HepG2 (cell line): ENCODE results near the gene VAC14. TPM values are rescaled to one million over a fixed set of nuclear protein-coding genes. Genes with fewer than 3 reads are reported as not detected.

Source experiments
- ATAC-seq: fragments of 200-7000 bp; cut with Tn5 transposase; 3 replicates; pipeline ENCODE4 v1.9.1; 2020; ENCODE audit warnings: mild to moderate bottlenecking, moderate library complexity
- BruUV-seq: library from RNA; stranded (reverse); fragments of 400-500 nt; replicated peaks from 2 replicates; lab custom pipeline; 2021; lab: Mats Ljungman, UMichigan
- CTCF ChIA-PET: fragments of 300-600 bp; formaldehyde crosslinking; extraction: SDS; loops from one replicate; lab custom pipeline; 2021; ENCODE audit warnings: low total read pairs, inconsistent platforms, low intra/inter-chr PET ratio; lab: Yijun Ruan, JAX
- POLR2A ChIA-PET: fragments of 350-600 bp; sonication (Branson Sonifier 250); formaldehyde crosslinking; loops from one replicate; lab custom pipeline; 2020; ENCODE audit warnings: antibody characterized with exemption, inconsistent platforms; lab: Yijun Ruan, JAX
- DNase-seq: peaks from one replicate; pipeline ENCODE4 v3.0.0-alpha.2; 2015; ENCODE audit warnings: low spot score
- FAIRE-seq: peaks from 3 replicates; lab custom pipeline; 2011; peaks lifted over from hg19 to GRCh38; lab: Jason Lieb, UNC
- H2AFZ ChIP-seq: one replicate; pipeline ENCODE4 v1.6.1; 2011; ENCODE audit warnings: low read length, inconsistent platforms
- H3K27ac ChIP-seq: fragments of 300-600 bp; 3 replicates; pipeline ENCODE4 v1.8.0; 2011; ENCODE audit warnings: mixed run types, mild to moderate bottlenecking, mixed read lengths, low read length, inconsistent platforms; ENCODE audit not compliant: insufficient read depth; ENCODE audit errors: extremely low read length
- H3K27me3 ChIP-seq, 2 experiments: fragments of 200-600 bp in 1 of 2; 2 replicates in 1 of 2; 3 replicates in 1 of 2; pipeline versions ENCODE4 v1.6.0 to v1.8.0; 2011; ENCODE audit warnings: low read length in 2 of 2, mild to moderate bottlenecking in 2 of 2, moderate library complexity in 2 of 2, inconsistent platforms in 1 of 2; ENCODE audit not compliant: insufficient read depth in 2 of 2, control insufficient read depth in 1 of 2
- H3K36me3 ChIP-seq, 2 experiments: fragments of 200-600 bp in 1 of 2; replicated peaks in 1 of 2; 2 replicates in 1 of 2; 3 replicates in 1 of 2; pipeline versions ENCODE4 v1.5.1 to v1.8.0; 2011; ENCODE audit warnings: low read length in 2 of 2, inconsistent platforms in 1 of 2; ENCODE audit not compliant: insufficient read depth in 2 of 2, control insufficient read depth in 1 of 2
- H3K4me1 ChIP-seq: 2 replicates; pipeline ENCODE4 v1.5.1; 2012; ENCODE audit warnings: low read length, inconsistent platforms; ENCODE audit not compliant: insufficient read depth
- H3K4me2 ChIP-seq: 2 replicates; pipeline ENCODE4 v1.6.0; 2011; ENCODE audit warnings: low read depth, low read length, inconsistent platforms
- H3K4me3 ChIP-seq, 3 experiments: fragments of 200-600 bp in 1 of 3; sonication (generic), shearing (Covaris generic) in 1 of 3; replicated peaks in 1 of 3; 2 replicates each; pipeline ENCODE4 v1.5.1; 2011 to 2016; ENCODE audit warnings: low read length in 3 of 3, inconsistent platforms in 2 of 3, low read depth in 2 of 3, mild to moderate bottlenecking in 2 of 3, control low read depth in 1 of 3, mixed read lengths in 1 of 3; ENCODE audit not compliant: insufficient read depth in 1 of 3
- H3K79me2 ChIP-seq: one replicate; pipeline ENCODE4 v1.6.1; 2011; ENCODE audit warnings: low read length, inconsistent platforms; ENCODE audit not compliant: insufficient read depth
- H3K9ac ChIP-seq: 2 replicates; pipeline ENCODE4 v1.6.0; 2011; ENCODE audit warnings: mild to moderate bottlenecking, low read depth, low read length, inconsistent platforms; ENCODE audit not compliant: insufficient read depth
- H3K9me3 ChIP-seq: 2 replicates; pipeline ENCODE4 v1.5.1; 2012; ENCODE audit warnings: mild to moderate bottlenecking, low read length
- H4K20me1 ChIP-seq: 2 replicates; pipeline ENCODE4 v1.6.0; 2011; ENCODE audit warnings: inconsistent platforms, mild to moderate bottlenecking, low read length, moderate library complexity; ENCODE audit not compliant: insufficient read depth
- AKAP8 ChIP-seq: sonication (generic); formaldehyde crosslinking; IDR thresholded peaks from 2 replicates; pipeline ENCODE4 v1.5.1; 2020; ENCODE audit warnings: mild to moderate bottlenecking, missing genetic modification reagents
- FLYWCH1 ChIP-seq: sonication (generic); formaldehyde crosslinking; IDR thresholded peaks from 2 replicates; pipeline ENCODE4 v1.8.1; 2023; ENCODE audit warnings: mild to moderate bottlenecking, missing genetic modification reagents
- NFIC ChIP-seq: IDR thresholded peaks from 2 replicates; pipeline ENCODE4 v1.6.1; 2012; ENCODE audit warnings: mild to moderate bottlenecking, low read length, inconsistent platforms
- NR2F2 ChIP-seq: IDR thresholded peaks from 2 replicates; pipeline ENCODE4 v1.6.1; 2012; ENCODE audit warnings: low read depth, inconsistent platforms, borderline replicate concordance
- PLSCR1 ChIP-seq: sonication (generic); formaldehyde crosslinking; IDR thresholded peaks from 2 replicates; pipeline ENCODE4 v1.5.0; 2020; ENCODE audit warnings: missing genetic modification reagents, mild to moderate bottlenecking, borderline replicate concordance
- RFX1 ChIP-seq: fragments of 450-650 bp; IDR thresholded peaks from 2 replicates; pipeline ENCODE4 v1.6.1; 2017
- RNF2 ChIP-seq: fragments of 450-650 bp; conservative IDR thresholded peaks from 2 replicates; pipeline ENCODE4 v1.6.1; 2016; ENCODE audit warnings: low read depth
- SP2 ChIP-seq: sonication (generic); formaldehyde crosslinking; IDR thresholded peaks from 2 replicates; pipeline ENCODE4 v1.5.1; 2020; ENCODE audit warnings: mild to moderate bottlenecking, missing genetic modification reagents
- TIGD3 ChIP-seq: sonication (generic); formaldehyde crosslinking; IDR thresholded peaks from 2 replicates; pipeline ENCODE4 v1.5.1; 2020; ENCODE audit warnings: mild to moderate bottlenecking, missing genetic modification reagents, borderline replicate concordance
- ZFYVE20 ChIP-seq: sonication (generic); formaldehyde crosslinking; IDR thresholded peaks from 2 replicates; pipeline ENCODE4 v1.8.0; 2023; ENCODE audit warnings: low read depth, mild to moderate bottlenecking, moderate library complexity, missing genetic modification reagents, borderline replicate concordance
- ZKSCAN5 ChIP-seq: sonication (generic); formaldehyde crosslinking; IDR thresholded peaks from 2 replicates; pipeline ENCODE4 v1.5.1; 2020; ENCODE audit warnings: mild to moderate bottlenecking, missing genetic modification reagents
- ZNF557 ChIP-seq: sonication (generic); formaldehyde crosslinking; IDR thresholded peaks from 2 replicates; pipeline ENCODE4 v1.4.0; 2020; ENCODE audit warnings: missing genetic modification reagents
- ZNF792 ChIP-seq: IDR thresholded peaks from 2 replicates; pipeline ENCODE4 v1.6.1; 2016
- ZNF883 ChIP-seq: sonication (generic); formaldehyde crosslinking; IDR thresholded peaks from 2 replicates; pipeline ENCODE4 v1.5.1; 2020; ENCODE audit warnings: mild to moderate bottlenecking, missing genetic modification reagents; ENCODE audit errors: not compliant biosample characterization
- ZSCAN31 ChIP-seq: sonication (generic); formaldehyde crosslinking; IDR thresholded peaks from 2 replicates; pipeline ENCODE4 v1.5.0; 2020; ENCODE audit warnings: low read depth, mild to moderate bottlenecking, missing genetic modification reagents
- ZZZ3 ChIP-seq: sonication (generic); formaldehyde crosslinking; IDR thresholded peaks from 2 replicates; pipeline ENCODE4 v1.4.0; 2020; ENCODE audit warnings: missing genetic modification reagents, mild to moderate bottlenecking, borderline replicate concordance
- WGBS: methylation state at CpG from one replicate; pipeline ENCODE4 v1.1.6; 2017; ENCODE audit warnings: low lambda C conversion rate; 5-methylcytosine and 5-hydroxymethylcytosine counted together
- in situ Hi-C: cut with HindIII; loops from 2 replicates; pipeline ENCODE4 v1.10.0; 2017; ENCODE audit warnings: low pct_unique_long_range_greater_than_20kb; ENCODE audit not compliant: extremely low pct_ligation_motif_present
- intact Hi-C: fragments of 100-400 bp; cut with micrococcal nuclease; formaldehyde crosslinking; loops from one replicate; pipeline ENCODE4 v1.10.0; 2022; ENCODE audit not compliant: unreplicated experiment
- polyA plus RNA-seq, 8 experiments: library from polyadenylated mRNA; depleted of rRNA in 3 of 8; stranded (reverse) in 7 of 8; unstranded in 1 of 8; fragments of >200 nt; fragmentation: Illumina TruSeq in 4 of 8; extraction: Trizol in 4 of 8; gene quantifications; 2 replicates each; pipeline versions ENCODE4 v1.2.1 to v1.2.3, GENCODE V29; 2011 to 2016; ENCODE audit warnings: low read depth in 4 of 8, missing spikeins in 1 of 8, mixed read lengths in 1 of 8; ENCODE audit not compliant: insufficient read depth in 1 of 8
- total RNA-seq, 5 experiments: library from RNA; depleted of rRNA; stranded (reverse); fragments of >200 nt; fragmentation: Illumina TruSeq; extraction: Trizol; gene quantifications; 2 replicates each; pipeline ENCODE4 v1.2.3, GENCODE V29; 2016; ENCODE audit warnings: low read depth in 1 of 5

VAC14 gene
- total and polyA plus RNA-seq, 2 of the 13 experiments (the other 11 are each of a cell fraction or from before 2014, with no cell fraction given), result 23.5 to 24.6 TPM

- Histone ChIP-seq H4K20me1 (no peaks in the 10 kb centered on the region), H3K4me1 (peaks cover 61% of the 10 kb centered on the region), H3K36me3 (0 out of 5 replicates have a peak, but pooled peaks cover 1 to 5% of the 10 kb centered on the region in 2 experiments), H3K27me3 (no peaks in the 10 kb centered on the region), H3K9ac (no peak overlapping the region), H3K9me3 (no peaks in the 10 kb centered on the region), H3K79me2 (no peaks in the 10 kb centered on the region), H2AFZ (no peak overlapping the region), H3K4me2 (no peak overlapping the region)
- WGBS, result 93% methylated on average over 8 of the region's 8 CpGs
- CTCF ChIA-PET, result interaction anchor here (2.9 kb wide), 1 partner anchor 33 kb away, joined by 27 read pairs; no protein-coding TSS in a partner anchor
- intact Hi-C loops, result no loop called here
- FAIRE-seq (no peak), DNase-seq (no peak), ATAC-seq (no peak)
- POLR2A ChIA-PET, result interaction anchor here (1.1 to 7.0 kb wide), 4 partner anchors 16 to 41 kb away, joined by 4 to 134 read pairs (median 21); no protein-coding TSS in a partner anchor
- BruUV-seq, result no TSS peak
- in situ Hi-C loops, result no loop called here
- no peak for TF ChIP-seq ZFYVE20 (CRISPR knock-in tag)
- TF ChIP-seq ZNF792 (CRISPR knock-in tag), result no peak
- TF ChIP-seq RNF2, result no peak
- TF ChIP-seq ZZZ3, result no peak
- TF ChIP-seq TIGD3, result no peak
- no peak for TF ChIP-seq ZNF557
- no peak for TF ChIP-seq NR2F2
- no peak for TF ChIP-seq AKAP8 (CRISPR knock-in tag)
- TF ChIP-seq, all 625 proteins: peak for 0
- Histone ChIP-seq H3K27ac (no peak overlapping the region), H3K4me3 (no peak overlapping the region)
Observed at GRCh38 chr16:70705056-70705455, 95.9 kb downstream of the VAC14 start.

- Histone ChIP-seq H3K9me3 (no peaks in the 10 kb centered on the region), H3K4me1 (peaks cover 56% of the 10 kb centered on the region), H3K27ac (no peak overlapping the region), H3K9ac (no peak overlapping the region), H3K36me3 (peaks cover 2 to 5% of the 10 kb centered on the region in 2 experiments; a peak in 1 of 5 replicates), H3K79me2 (no peaks in the 10 kb centered on the region), H4K20me1 (no peaks in the 10 kb centered on the region), H3K4me2 (no peak overlapping the region), H2AFZ (no peak overlapping the region), H3K27me3 (no peaks in the 10 kb centered on the region), H3K4me3 (no peak overlapping the region)
- BruUV-seq, result no TSS peak
- ChIA-PET CTCF (interaction anchor here (1.6 to 2.9 kb wide), 2 partner anchors 34 to 66 kb away, joined by 16 to 27 read pairs; no protein-coding TSS in a partner anchor), POLR2A (interaction anchor here (1.1 to 7.0 kb wide), 4 partner anchors 15 to 42 kb away, joined by 4 to 134 read pairs (median 21); no protein-coding TSS in a partner anchor)
- no peak for DNase-seq
- WGBS, result 87% methylated on average over 7 of the region's 11 CpGs
- no peak for ATAC-seq
- intact Hi-C loops (no loop called here), in situ Hi-C loops (no loop called here)
- FAIRE-seq, result no peak
- TF ChIP-seq ZNF883 (peak; percentile 51), PLSCR1 (CRISPR knock-in tag) (no peak), AKAP8 (CRISPR knock-in tag) (no peak), ZKSCAN5 (no peak), SP2 (CRISPR knock-in tag) (no peak), RFX1 (no peak), NFIC (no peak), ZSCAN31 (CRISPR knock-in tag) (no peak), FLYWCH1 (CRISPR knock-in tag) (no peak)
Observed at GRCh38 chr16:70704586-70704985, 96.4 kb downstream of the VAC14 start.
